ENCODE measurements around the gene GLB1L3.

DNA sequence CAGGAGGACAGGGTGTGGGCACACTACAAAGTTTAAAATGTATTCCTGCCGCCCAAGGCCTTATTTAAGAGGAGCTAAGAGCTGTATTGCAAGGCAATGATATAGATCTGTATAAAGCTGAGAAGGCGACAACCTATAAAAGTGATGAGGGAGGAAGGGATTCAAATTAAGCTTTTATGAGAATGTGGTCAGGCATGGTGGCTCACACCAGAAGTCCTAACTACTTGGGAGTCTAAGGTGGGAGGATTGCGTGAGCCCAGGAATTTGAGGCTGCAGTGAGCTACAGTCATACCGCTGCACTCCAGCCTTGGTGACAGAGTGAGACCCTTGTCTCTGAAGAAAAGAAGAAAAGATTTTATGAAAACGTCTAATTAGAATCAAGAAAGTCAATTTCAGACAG, 9.7 kb upstream of the GLB1L3 start:
- TF ChIP-seq, protein P1, sequence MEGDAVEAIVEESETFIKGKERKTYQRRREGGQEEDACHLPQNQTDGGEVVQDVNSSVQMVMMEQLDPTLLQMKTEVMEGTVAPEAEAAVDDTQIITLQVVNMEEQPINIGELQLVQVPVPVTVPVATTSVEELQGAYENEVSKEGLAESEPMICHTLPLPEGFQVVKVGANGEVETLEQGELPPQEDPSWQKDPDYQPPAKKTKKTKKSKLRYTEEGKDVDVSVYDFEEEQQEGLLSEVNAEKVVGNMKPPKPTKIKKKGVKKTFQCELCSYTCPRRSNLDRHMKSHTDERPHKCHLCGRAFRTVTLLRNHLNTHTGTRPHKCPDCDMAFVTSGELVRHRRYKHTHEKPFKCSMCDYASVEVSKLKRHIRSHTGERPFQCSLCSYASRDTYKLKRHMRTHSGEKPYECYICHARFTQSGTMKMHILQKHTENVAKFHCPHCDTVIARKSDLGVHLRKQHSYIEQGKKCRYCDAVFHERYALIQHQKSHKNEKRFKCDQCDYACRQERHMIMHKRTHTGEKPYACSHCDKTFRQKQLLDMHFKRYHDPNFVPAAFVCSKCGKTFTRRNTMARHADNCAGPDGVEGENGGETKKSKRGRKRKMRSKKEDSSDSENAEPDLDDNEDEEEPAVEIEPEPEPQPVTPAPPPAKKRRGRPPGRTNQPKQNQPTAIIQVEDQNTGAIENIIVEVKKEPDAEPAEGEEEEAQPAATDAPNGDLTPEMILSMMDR (conservative IDR thresholded peaks at IDR 0.05; ENCODE audit: low read depth, low read length), result no peak
- no peak for TF ChIP-seq EZH2 (IDR thresholded peaks at IDR 0.05; ENCODE audit: borderline replicate concordance, low read depth, low read length, poor library complexity, severe bottlenecking)
